ENCODE results near the gene FASLG. TPM values are rescaled to one million over a fixed set of nuclear protein-coding genes. Genes with fewer than 3 reads are reported as not detected.
A peak's percentile ranks its signal among the peaks of the same experiment; 100 is the strongest.

FASLG gene
- total RNA-seq, 1 experiment from 2014 or later = not detected

DNA sequence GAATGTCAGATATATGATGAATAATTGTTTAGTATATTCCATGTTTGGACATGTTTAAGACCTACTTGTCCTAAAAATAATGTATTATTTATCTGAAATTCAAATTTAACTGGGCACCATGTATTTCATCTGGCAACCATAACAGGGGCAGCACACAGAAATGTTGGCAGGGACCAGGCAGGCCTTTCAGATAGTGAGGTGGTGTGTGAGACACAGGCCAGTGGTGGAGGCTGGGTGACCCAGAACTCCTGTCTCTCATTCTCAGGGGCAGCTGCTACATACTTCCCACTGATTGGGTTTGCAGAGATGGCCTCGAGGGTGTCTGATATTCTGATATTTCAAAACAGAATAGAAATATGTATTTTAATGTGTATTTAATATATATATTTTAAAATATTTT is 1.3 kb upstream of the FASLG start:
- Mint-ChIP-seq H3K36me3 (ENCODE audit: insufficient read depth, unreplicated experiment) (no peaks in the 10 kb centered on the region), H3K4me1 (ENCODE audit: low read depth, unreplicated experiment) (peaks cover 48% of the 10 kb centered on the region), H3K4me3 (ENCODE audit: low read depth, unreplicated experiment) (no peak overlapping the region), H3K27ac (ENCODE audit: unreplicated experiment) (no peak overlapping the region), H3K9me3 (ENCODE audit: low read depth, unreplicated experiment) (no peaks in the 10 kb centered on the region), H3K27me3 (ENCODE audit: unreplicated experiment) (no peaks in the 10 kb centered on the region)
- CTCF ChIA-PET = no interaction called here
- TF ChIP-seq CTCF (IDR thresholded peaks at IDR 0.05; ENCODE audit: unreplicated experiment) = no peak
- DNase-seq = no peak
- intact Hi-C loops (cut with micrococcal nuclease; ENCODE audit: unreplicated experiment) = no loop called here
- no TSS peak for BruUV-seq (replicated peaks)

DNA sequence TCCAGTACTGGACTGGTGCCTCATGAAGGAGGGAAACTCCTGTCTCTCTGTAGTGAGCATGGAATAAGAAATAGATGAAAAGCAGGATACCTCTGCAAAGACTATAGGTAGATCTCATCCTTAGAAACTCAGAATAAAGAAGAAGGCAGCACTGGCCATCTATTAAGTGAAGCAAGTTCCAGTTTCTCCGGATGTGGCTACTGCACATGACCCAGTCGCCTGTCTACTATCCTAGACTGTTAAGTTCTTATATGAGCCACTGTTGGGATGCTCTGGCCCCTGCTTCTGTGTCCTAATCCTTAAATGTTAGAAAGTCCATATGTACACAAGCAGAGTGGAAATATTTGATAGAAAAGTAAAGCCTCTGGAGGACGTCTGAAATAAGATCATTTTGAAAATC is 2.2 kb downstream of the FASLG start:
- peaks cover 33% of the 10 kb centered on the region for H3K4me1 Mint-ChIP-seq (ENCODE audit: low read depth, unreplicated experiment)
- no peak overlapping the region for H3K27ac Mint-ChIP-seq (ENCODE audit: unreplicated experiment)
- BruUV-seq (replicated peaks) = no TSS peak
- intact Hi-C loops (cut with micrococcal nuclease; ENCODE audit: unreplicated experiment) = no loop called here
- H3K36me3 Mint-ChIP-seq (ENCODE audit: insufficient read depth, unreplicated experiment) = no peaks in the 10 kb centered on the region
- H3K9me3 Mint-ChIP-seq (ENCODE audit: low read depth, unreplicated experiment) = no peaks in the 10 kb centered on the region
- CTCF ChIA-PET = no interaction called here
- TF ChIP-seq CTCF (IDR thresholded peaks at IDR 0.05; ENCODE audit: unreplicated experiment) = no peak
- no peak for DNase-seq
- no peaks in the 10 kb centered on the region for H3K27me3 Mint-ChIP-seq (ENCODE audit: unreplicated experiment)
- no peak overlapping the region for H3K4me3 Mint-ChIP-seq (ENCODE audit: low read depth, unreplicated experiment)

DNA sequence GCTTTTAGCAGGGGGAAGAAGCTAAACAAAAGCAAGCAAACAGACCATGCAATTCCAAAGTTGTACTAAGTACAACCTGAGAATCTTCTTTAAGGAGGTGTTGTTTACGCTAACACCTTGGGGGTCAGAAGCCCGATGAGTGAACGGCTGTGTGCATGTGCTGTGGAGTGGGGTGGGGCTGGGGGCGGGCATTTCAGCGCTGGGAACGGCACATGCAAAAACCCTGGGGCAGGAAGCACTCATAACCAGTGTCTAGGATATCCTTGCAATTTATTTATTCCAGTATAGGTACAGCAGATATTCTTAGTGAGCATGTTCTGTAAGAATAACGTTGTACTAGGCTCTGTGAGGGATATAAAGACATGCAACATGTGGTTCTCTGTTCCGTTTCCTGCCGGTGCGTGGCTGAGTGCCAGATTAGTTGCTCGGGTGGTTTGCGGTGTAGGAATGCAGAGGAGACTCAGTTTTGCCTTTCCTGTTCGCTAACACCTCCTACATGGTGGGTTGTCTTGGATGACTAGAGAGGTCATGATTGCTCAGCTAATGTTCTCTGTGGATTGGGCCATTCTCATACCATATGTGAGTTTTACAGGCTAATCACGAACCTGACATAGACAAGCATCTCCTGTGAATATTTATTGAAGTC is 3.7 kb downstream of the FASLG start:
- H3K27me3 Mint-ChIP-seq (ENCODE audit: unreplicated experiment) = no peaks in the 10 kb centered on the region

DNA sequence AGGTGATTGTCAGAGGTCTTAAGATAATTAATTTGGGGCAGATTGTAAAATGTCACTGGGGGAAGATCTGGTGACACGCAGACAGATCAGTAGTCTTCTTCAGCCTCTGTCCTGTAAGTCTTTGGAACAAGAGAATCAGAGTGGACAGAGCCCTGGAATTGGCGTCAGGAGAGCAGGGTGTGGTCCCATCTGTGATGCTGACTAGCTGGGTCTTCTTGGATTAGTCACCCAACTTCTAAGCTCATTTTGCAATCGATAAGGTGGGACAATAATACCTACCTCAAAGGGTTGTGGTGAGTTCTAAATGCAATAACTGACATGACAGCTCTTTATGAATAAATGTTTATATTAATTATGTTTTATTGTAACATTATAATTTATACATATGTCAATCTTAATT is 4.8 kb downstream of the FASLG start:
- BruUV-seq (replicated peaks) = no TSS peak
- Mint-ChIP-seq H3K27ac (ENCODE audit: unreplicated experiment) (no peak overlapping the region), H3K9me3 (ENCODE audit: low read depth, unreplicated experiment) (no peaks in the 10 kb centered on the region), H3K36me3 (ENCODE audit: insufficient read depth, unreplicated experiment) (no peaks in the 10 kb centered on the region), H3K27me3 (ENCODE audit: unreplicated experiment) (no peaks in the 10 kb centered on the region), H3K4me3 (ENCODE audit: low read depth, unreplicated experiment) (no peak overlapping the region), H3K4me1 (ENCODE audit: low read depth, unreplicated experiment) (peaks cover 33% of the 10 kb centered on the region)
- DNase-seq = no peak
- intact Hi-C loops (cut with micrococcal nuclease; ENCODE audit: unreplicated experiment) = no loop called here
- no peak for TF ChIP-seq CTCF (IDR thresholded peaks at IDR 0.05; ENCODE audit: unreplicated experiment)
- CTCF ChIA-PET = interaction anchor here (1.9 kb wide), 1 partner anchor 10 kb away, joined by 4 read pairs; no protein-coding TSS in a partner anchor

More for the DNA sequence above, 3.7 kb downstream of the FASLG start:
- H3K36me3 Mint-ChIP-seq (ENCODE audit: insufficient read depth, unreplicated experiment) = no peaks in the 10 kb centered on the region
- peaks cover 33% of the 10 kb centered on the region for H3K4me1 Mint-ChIP-seq (ENCODE audit: low read depth, unreplicated experiment)
- peak; percentile 67 for DNase-seq
- CTCF ChIA-PET = interaction anchor here (1.9 kb wide), 1 partner anchor 11 kb away, joined by 4 read pairs; no protein-coding TSS in a partner anchor
- intact Hi-C loops (cut with micrococcal nuclease; ENCODE audit: unreplicated experiment) = no loop called here
- H3K27ac Mint-ChIP-seq (ENCODE audit: unreplicated experiment) = no peak overlapping the region
- BruUV-seq (replicated peaks) = no TSS peak
- peak overlapping the region; percentile 27 for H3K4me3 Mint-ChIP-seq (ENCODE audit: low read depth, unreplicated experiment)
- no peaks in the 10 kb centered on the region for H3K9me3 Mint-ChIP-seq (ENCODE audit: low read depth, unreplicated experiment)
- TF ChIP-seq CTCF (IDR thresholded peaks at IDR 0.05; ENCODE audit: unreplicated experiment) = no peak

Measured in Calu3 (cell line).